ENCODE data around the gene SPSB1. TPM values are rescaled to one million over a fixed set of nuclear protein-coding genes. Genes with fewer than 3 reads are reported as not detected.

SPSB1 gene
- total and polyA plus RNA-seq, 9 donors = 4.4 to 11.2 (median 9.1) TPM

- Histone ChIP-seq H3K4me3 (ENCODE audit: low read length) (no peak overlapping the region), H3K27me3 (ENCODE audit: control insufficient read depth, insufficient read depth, low read length) (no peaks in the 10 kb centered on the region), H3K27ac (ENCODE audit: low read length) (no peak overlapping the region), H3K9me3 (replicated peaks; ENCODE audit: control insufficient read depth, low read depth, low read length) (no peaks in the 10 kb centered on the region), H3K4me1 (ENCODE audit: control insufficient read depth, insufficient read depth, low read length) (peaks cover 2% of the 10 kb centered on the region), H3K36me3 (ENCODE audit: control insufficient read depth, insufficient read depth, low read length) (peaks cover 29% of the 10 kb centered on the region)
- DNase-seq = no peak
- 100% methylated on average over 4 of the region's 9 CpGs for WGBS (ENCODE audit: insufficient coverage)
Measured at GRCh38 chr1:9258629-9259028, 34.1 kb upstream of the SPSB1 start.

GRCh38 chr1:9260059-9260766 is 32.5 kb upstream of the SPSB1 start:
- WGBS (ENCODE audit: insufficient coverage) = 96% methylated on average over 17 of the region's 20 CpGs
- Histone ChIP-seq H3K4me3 (ENCODE audit: low read length) (no peak overlapping the region), H3K36me3 (ENCODE audit: control insufficient read depth, insufficient read depth, low read length) (peaks cover 45% of the 10 kb centered on the region), H3K27me3 (ENCODE audit: control insufficient read depth, insufficient read depth, low read length) (no peaks in the 10 kb centered on the region), H3K4me1 (ENCODE audit: control insufficient read depth, insufficient read depth, low read length) (no peaks in the 10 kb centered on the region), H3K27ac (ENCODE audit: low read length) (no peak overlapping the region), H3K9me3 (replicated peaks; ENCODE audit: control insufficient read depth, low read depth, low read length) (no peaks in the 10 kb centered on the region)
- no peak for DNase-seq

DNA sequence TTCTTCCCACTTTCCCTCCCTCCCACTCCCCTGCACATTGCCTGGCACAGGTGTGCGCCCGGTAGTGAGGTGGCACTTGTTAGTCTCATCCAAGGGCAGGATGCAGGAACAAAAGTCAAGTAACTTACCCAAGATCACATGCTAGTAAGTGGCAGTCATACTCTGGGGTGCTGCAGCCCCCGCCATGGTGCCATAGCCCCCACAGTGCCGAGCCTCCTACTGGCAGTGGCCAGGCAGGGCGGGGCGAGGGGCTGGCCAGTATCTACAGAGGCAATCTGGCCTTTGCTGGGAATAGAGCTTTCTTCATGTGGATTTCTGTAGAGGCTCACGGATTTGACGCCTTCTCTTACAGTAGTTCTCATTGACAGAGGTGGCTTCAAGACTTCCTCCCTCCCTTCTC is 31.2 kb upstream of the SPSB1 start:
- H3K9me3 ChIP-seq (replicated peaks; ENCODE audit: control insufficient read depth, low read depth, low read length) = no peaks in the 10 kb centered on the region
- H3K4me3 ChIP-seq (ENCODE audit: low read length) = no peak overlapping the region
- 77% methylated on average over 4 of the region's 8 CpGs for WGBS (ENCODE audit: insufficient coverage)
- H3K36me3 ChIP-seq (ENCODE audit: control insufficient read depth, insufficient read depth, low read length) = peaks cover 54% of the 10 kb centered on the region
- DNase-seq = no peak
- no peak overlapping the region for H3K27ac ChIP-seq (ENCODE audit: low read length)
- no peaks in the 10 kb centered on the region for H3K4me1 ChIP-seq (ENCODE audit: control insufficient read depth, insufficient read depth, low read length)
- H3K27me3 ChIP-seq (ENCODE audit: control insufficient read depth, insufficient read depth, low read length) = no peaks in the 10 kb centered on the region

DNA sequence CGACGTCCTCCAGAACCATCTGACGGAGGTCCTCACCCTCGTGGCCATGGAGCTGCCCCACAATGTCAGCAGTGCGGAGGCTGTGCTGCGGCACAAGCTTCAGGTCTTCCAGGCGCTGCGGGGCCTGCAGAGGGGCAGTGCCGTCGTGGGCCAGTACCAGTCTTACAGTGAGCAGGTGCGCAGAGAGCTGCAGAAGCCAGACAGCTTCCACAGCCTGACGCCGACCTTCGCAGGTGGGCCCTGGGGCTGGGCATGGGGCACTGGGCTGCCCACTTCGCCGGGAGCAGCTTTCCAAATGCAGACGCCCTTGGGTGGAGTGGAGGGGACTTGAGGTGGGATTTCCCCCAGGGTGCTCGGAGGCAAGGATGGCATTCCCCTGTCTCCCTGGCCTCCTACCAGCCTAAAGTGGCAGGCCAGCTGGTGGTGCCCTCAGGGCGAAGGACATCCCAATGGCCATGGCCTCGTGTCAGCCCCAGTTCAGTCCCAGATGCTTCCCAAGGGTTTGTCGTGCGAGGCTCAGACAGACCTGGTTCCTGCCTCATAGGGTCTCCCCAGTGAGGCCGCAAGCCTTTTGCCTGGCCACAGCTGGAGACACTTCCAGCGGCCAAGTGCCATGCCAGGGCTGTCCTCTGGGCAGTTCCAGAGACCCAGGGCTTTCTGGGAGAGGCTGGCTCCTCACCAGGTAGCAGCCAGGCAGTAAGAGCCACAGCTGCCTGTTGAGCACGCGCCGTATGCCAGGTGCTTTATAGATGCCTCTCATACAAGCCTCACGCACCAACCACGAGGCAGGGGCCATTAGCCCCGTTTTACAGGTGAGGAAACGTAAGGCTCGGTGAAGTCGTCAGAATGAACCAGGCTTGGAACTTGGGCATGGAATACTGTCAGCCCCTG is 30.4 kb upstream of the SPSB1 start:
- Histone ChIP-seq H3K4me1 (ENCODE audit: control insufficient read depth, insufficient read depth, low read length) (peaks cover 2% of the 10 kb centered on the region), H3K9me3 (replicated peaks; ENCODE audit: control insufficient read depth, low read depth, low read length) (no peaks in the 10 kb centered on the region), H3K36me3 (ENCODE audit: control insufficient read depth, insufficient read depth, low read length) (peaks cover 57% of the 10 kb centered on the region), H3K27ac (ENCODE audit: low read length) (no peak overlapping the region), H3K27me3 (ENCODE audit: control insufficient read depth, insufficient read depth, low read length) (no peaks in the 10 kb centered on the region), H3K4me3 (ENCODE audit: low read length) (no peak overlapping the region)
- no peak for DNase-seq
- WGBS (ENCODE audit: insufficient coverage) = 90% methylated on average over 33 of the region's 33 CpGs

GRCh38 chr1:9263276-9263855 is 29.3 kb upstream of the SPSB1 start:
- no peak overlapping the region for H3K4me3 ChIP-seq (ENCODE audit: low read length)
- peaks cover 8% of the 10 kb centered on the region for H3K4me1 ChIP-seq (ENCODE audit: control insufficient read depth, insufficient read depth, low read length)
- no peak overlapping the region for H3K27ac ChIP-seq (ENCODE audit: low read length)
- no peak for DNase-seq
- H3K36me3 ChIP-seq (ENCODE audit: control insufficient read depth, insufficient read depth, low read length) = peaks cover 61% of the 10 kb centered on the region
- no peaks in the 10 kb centered on the region for H3K27me3 ChIP-seq (ENCODE audit: control insufficient read depth, insufficient read depth, low read length)
- H3K9me3 ChIP-seq (replicated peaks; ENCODE audit: control insufficient read depth, low read depth, low read length) = no peaks in the 10 kb centered on the region
- WGBS (ENCODE audit: insufficient coverage) = 86% methylated on average over 26 of the region's 26 CpGs

DNA sequence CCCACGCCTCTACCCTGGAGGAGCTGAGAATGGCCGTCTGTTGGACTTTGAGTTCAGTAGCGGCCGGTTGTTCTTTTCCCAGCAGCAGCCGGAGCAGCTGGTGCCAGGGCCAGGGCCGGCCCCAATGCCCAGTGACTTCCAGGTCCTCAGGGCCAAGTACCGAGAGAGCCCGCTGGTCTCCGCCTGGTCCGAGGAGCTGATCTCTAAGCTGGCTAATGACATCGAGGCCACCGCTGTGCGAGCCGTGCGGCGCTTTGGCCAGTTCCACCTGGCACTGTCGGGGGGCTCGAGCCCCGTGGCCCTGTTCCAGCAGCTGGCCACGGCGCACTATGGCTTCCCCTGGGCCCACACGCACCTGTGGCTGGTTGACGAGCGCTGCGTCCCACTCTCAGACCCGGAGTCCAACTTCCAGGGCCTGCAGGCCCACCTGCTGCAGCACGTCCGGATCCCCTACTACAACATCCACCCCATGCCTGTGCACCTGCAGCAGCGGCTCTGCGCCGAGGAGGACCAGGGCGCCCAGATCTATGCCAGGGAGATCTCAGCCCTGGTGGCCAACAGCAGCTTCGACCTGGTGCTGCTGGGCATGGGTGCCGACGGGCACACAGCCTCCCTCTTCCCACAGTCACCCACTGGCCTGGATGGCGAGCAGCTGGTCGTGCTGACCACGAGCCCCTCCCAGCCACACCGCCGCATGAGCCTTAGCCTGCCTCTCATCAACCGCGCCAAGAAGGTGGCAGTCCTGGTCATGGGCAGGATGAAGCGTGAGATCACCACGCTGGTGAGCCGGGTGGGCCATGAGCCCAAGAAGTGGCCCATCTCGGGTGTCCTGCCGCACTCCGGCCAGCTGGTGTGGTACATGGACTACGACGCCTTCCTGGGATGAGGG is 28.5 kb upstream of the SPSB1 start:
- H3K36me3 ChIP-seq (ENCODE audit: control insufficient read depth, insufficient read depth, low read length) = peaks cover 65% of the 10 kb centered on the region
- 91% methylated on average over 50 of the region's 50 CpGs for WGBS (ENCODE audit: insufficient coverage)
- H3K9me3 ChIP-seq (replicated peaks; ENCODE audit: control insufficient read depth, low read depth, low read length) = no peaks in the 10 kb centered on the region
- no peak for DNase-seq
- H3K27me3 ChIP-seq (ENCODE audit: control insufficient read depth, insufficient read depth, low read length) = no peaks in the 10 kb centered on the region
- H3K4me1 ChIP-seq (ENCODE audit: control insufficient read depth, insufficient read depth, low read length) = peaks cover 10% of the 10 kb centered on the region
- H3K4me3 ChIP-seq (ENCODE audit: low read length) = no peak overlapping the region
- no peak overlapping the region for H3K27ac ChIP-seq (ENCODE audit: low read length)

- H3K27ac ChIP-seq (ENCODE audit: low read length) = no peak overlapping the region
- peaks cover 10% of the 10 kb centered on the region for H3K4me1 ChIP-seq (ENCODE audit: control insufficient read depth, insufficient read depth, low read length)
- 92% methylated on average over 6 of the region's 10 CpGs for WGBS (ENCODE audit: insufficient coverage)
- no peaks in the 10 kb centered on the region for H3K9me3 ChIP-seq (replicated peaks; ENCODE audit: control insufficient read depth, low read depth, low read length)
- H3K36me3 ChIP-seq (ENCODE audit: control insufficient read depth, insufficient read depth, low read length) = peaks cover 70% of the 10 kb centered on the region
- no peak for DNase-seq
- no peak overlapping the region for H3K4me3 ChIP-seq (ENCODE audit: low read length)
- no peaks in the 10 kb centered on the region for H3K27me3 ChIP-seq (ENCODE audit: control insufficient read depth, insufficient read depth, low read length)
Measured at GRCh38 chr1:9265037-9265436, 27.7 kb upstream of the SPSB1 start.

GRCh38 chr1:9265968-9266367 is 26.7 kb upstream of the SPSB1 start:
- WGBS (ENCODE audit: insufficient coverage) = 66% methylated on average over 10 of the region's 12 CpGs
- Histone ChIP-seq H3K27me3 (ENCODE audit: control insufficient read depth, insufficient read depth, low read length) (no peaks in the 10 kb centered on the region), H3K4me1 (ENCODE audit: control insufficient read depth, insufficient read depth, low read length) (peaks cover 16% of the 10 kb centered on the region), H3K4me3 (ENCODE audit: low read length) (no peak overlapping the region), H3K9me3 (replicated peaks; ENCODE audit: control insufficient read depth, low read depth, low read length) (no peaks in the 10 kb centered on the region), H3K36me3 (ENCODE audit: control insufficient read depth, insufficient read depth, low read length) (peaks cover 68% of the 10 kb centered on the region), H3K27ac (ENCODE audit: low read length) (no peak overlapping the region)
- no peak for DNase-seq

DNA sequence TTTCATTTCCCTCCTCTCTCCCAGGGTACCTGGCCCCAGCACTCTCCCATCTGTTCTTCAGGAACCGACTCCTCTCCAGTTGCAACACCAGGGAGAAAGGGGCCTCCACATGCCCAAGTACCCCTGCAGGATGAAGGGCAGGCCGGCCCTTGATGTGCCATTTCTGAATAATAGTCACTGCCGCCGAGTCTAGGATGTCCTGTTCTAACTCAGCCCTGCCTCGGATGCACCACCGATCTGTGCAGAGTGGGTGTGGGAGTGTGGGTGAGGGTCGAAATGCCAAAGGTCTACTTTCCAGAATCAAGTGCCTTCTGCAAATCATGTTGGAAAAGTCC is 25.4 kb upstream of the SPSB1 start:
- H3K4me1 ChIP-seq (ENCODE audit: control insufficient read depth, insufficient read depth, low read length) = peaks cover 20% of the 10 kb centered on the region
- H3K27ac ChIP-seq (ENCODE audit: low read length) = no peak overlapping the region
- WGBS (ENCODE audit: insufficient coverage) = 36% methylated on average over 4 of the region's 7 CpGs
- no peak for DNase-seq
- no peaks in the 10 kb centered on the region for H3K27me3 ChIP-seq (ENCODE audit: control insufficient read depth, insufficient read depth, low read length)
- H3K4me3 ChIP-seq (ENCODE audit: low read length) = no peak overlapping the region
- H3K9me3 ChIP-seq (replicated peaks; ENCODE audit: control insufficient read depth, low read depth, low read length) = no peaks in the 10 kb centered on the region
- peaks cover 61% of the 10 kb centered on the region for H3K36me3 ChIP-seq (ENCODE audit: control insufficient read depth, insufficient read depth, low read length)
